B cell (primary cell): ENCODE measurements around the gene ATXN2. TPM values are rescaled to one million over a fixed set of nuclear protein-coding genes. Genes with fewer than 3 reads are reported as not detected.

Source experiments
- ATAC-seq: fragments of 200-7000 bp; cut with Tn5 transposase; one replicate; pipeline ENCODE4 v1.10.0; 2021; ENCODE audit warnings: low read depth, mild to moderate bottlenecking, moderate number of reproducible peaks, moderate library complexity
- CTCF ChIA-PET: fragments of 350-600 bp; sonication (Branson Sonifier 250); formaldehyde crosslinking; loops from one replicate; lab custom pipeline; 2021; ENCODE audit warnings: antibody characterized with exemption, inconsistent platforms; lab: Charles Lee
- POLR2A ChIA-PET: fragments of 350-600 bp; sonication (Branson Sonifier 250); formaldehyde crosslinking; loops from one replicate; lab custom pipeline; 2021; ENCODE audit warnings: antibody characterized with exemption; lab: Charles Lee
- DNase-seq: peaks from one replicate; pipeline ENCODE4 v3.0.0; 2013
- H2AFZ ChIP-seq: 2 replicates; pipeline ENCODE4 v1.6.1; 2012; ENCODE audit warnings: mild to moderate bottlenecking, low read depth, low read length; ENCODE audit not compliant: insufficient read depth, poor library complexity, severe bottlenecking
- H3K27ac ChIP-seq, 2 donors: 1 replicate in 1 of 2; 2 replicates in 1 of 2; pipeline ENCODE4 v1.5.1; 2012 to 2013; ENCODE audit warnings: low read length in 2 of 2, mild to moderate bottlenecking in 2 of 2, moderate library complexity in 1 of 2
- H3K27me3 ChIP-seq, 4 experiments: fragments of 200-600 bp in 1 of 4; sonication (generic) in 1 of 4; replicated peaks in 1 of 4; 1 replicate in 2 of 4; 2 replicates in 2 of 4; pipeline versions ENCODE4 v1.6.1 to v1.7.0; 2013 to 2016; ENCODE audit warnings: low read length in 3 of 4, mild to moderate bottlenecking in 2 of 4, mixed read lengths in 1 of 4, moderate library complexity in 1 of 4; ENCODE audit not compliant: insufficient read depth in 4 of 4, control insufficient read depth in 3 of 4; ENCODE audit errors: control extremely low read depth in 1 of 4
- H3K36me3 ChIP-seq, 2 experiments: replicated peaks in 1 of 2; 1 replicate in 1 of 2; 2 replicates in 1 of 2; pipeline versions ENCODE4 v1.6.1 to v1.7.1; 2013; ENCODE audit warnings: low read length in 1 of 2; ENCODE audit not compliant: insufficient read depth in 2 of 2, control insufficient read depth in 1 of 2; ENCODE audit errors: control extremely low read depth in 1 of 2, extremely low read depth in 1 of 2
- H3K4me1 ChIP-seq, 2 donors: fragments of 200-600 bp in 1 of 2; sonication (generic) in 1 of 2; 1 replicate in 1 of 2; 2 replicates in 1 of 2; pipeline versions ENCODE4 v1.5.1 to v1.6.1; 2013 to 2017; ENCODE audit warnings: low read length in 2 of 2; ENCODE audit not compliant: control insufficient read depth in 2 of 2, insufficient read depth in 2 of 2
- H3K4me2 ChIP-seq: replicated peaks from 2 replicates; pipeline ENCODE3; 2012; ENCODE audit warnings: mild to moderate bottlenecking, low read depth, low read length; ENCODE audit not compliant: poor library complexity, severe bottlenecking
- H3K4me3 ChIP-seq, 5 experiments: fragments of 200-600 bp in 1 of 5; sonication (generic) in 1 of 5; 1 replicate in 3 of 5; 2 replicates in 2 of 5; pipeline versions ENCODE4 v1.5.1 to v1.7.0; 2011 to 2016; ENCODE audit warnings: low read length in 4 of 5, mild to moderate bottlenecking in 4 of 5, low read depth in 2 of 5, control low read depth in 1 of 5, moderate library complexity in 1 of 5; ENCODE audit not compliant: insufficient read depth in 1 of 5; ENCODE audit errors: control extremely low read depth in 1 of 5, extremely low read depth in 1 of 5
- H3K79me2 ChIP-seq: fragments of 200-600 bp; sonication (generic); one replicate; pipeline ENCODE4 v1.6.0; 2016; ENCODE audit warnings: low read length; ENCODE audit not compliant: control insufficient read depth, insufficient read depth
- H3K9ac ChIP-seq: fragments of 200-600 bp; sonication (generic); 2 replicates; pipeline ENCODE4 v1.6.1; 2017; ENCODE audit warnings: mild to moderate bottlenecking, low read length, moderate library complexity
- H3K9me3 ChIP-seq, 3 donors: one replicate each; pipeline versions ENCODE4 v1.6.1 to v1.7.1; 2013; ENCODE audit warnings: low read length in 2 of 3; ENCODE audit not compliant: control insufficient read depth in 2 of 3, insufficient read depth in 1 of 3; ENCODE audit errors: control extremely low read depth in 1 of 3
- H4K20me1 ChIP-seq: 2 replicates; pipeline ENCODE4 v1.6.0; 2012; ENCODE audit warnings: mild to moderate bottlenecking, low read length; ENCODE audit not compliant: insufficient read depth, control insufficient read depth, poor library complexity, severe bottlenecking
- H3K27ac Mint-ChIP-seq: one replicate; pipeline ENCODE4 v1.8.0; 2021; ENCODE audit warnings: mixed read lengths
- H3K27me3 Mint-ChIP-seq: one replicate; pipeline ENCODE4 v1.8.0; 2021; ENCODE audit warnings: mixed read lengths
- H3K4me1 Mint-ChIP-seq: one replicate; pipeline ENCODE4 v1.8.0; 2021; ENCODE audit warnings: mixed read lengths
- H3K4me3 Mint-ChIP-seq: one replicate; pipeline ENCODE4 v1.8.0; 2021; ENCODE audit warnings: mixed read lengths
- H3K9me3 Mint-ChIP-seq: one replicate; pipeline ENCODE4 v1.8.0; 2022; ENCODE audit warnings: mixed read lengths; ENCODE audit not compliant: insufficient read depth
- EZH2 ChIP-seq: IDR thresholded peaks from 2 replicates; pipeline ENCODE4 v1.6.1; 2012; ENCODE audit warnings: borderline replicate concordance, low read depth, mild to moderate bottlenecking, moderate library complexity, low read length; ENCODE audit not compliant: insufficient read depth, poor library complexity, severe bottlenecking
- WGBS: methylation state at CpG from one replicate; pipeline ENCODE4 v1.1.5; 2013; ENCODE audit warnings: missing lambda C conversion rate; ENCODE audit not compliant: insufficient coverage; 5-methylcytosine and 5-hydroxymethylcytosine counted together
- intact Hi-C: fragments of 100-400 bp; cut with micrococcal nuclease; formaldehyde crosslinking; loops from one replicate; pipeline ENCODE4 v1.10.0; 2022
- polyA plus RNA-seq: library from polyadenylated mRNA; depleted of rRNA; stranded (reverse); fragments of >200 nt; gene quantifications from 2 replicates; pipeline ENCODE4 v1.2.3, GENCODE V29; 2012
- total RNA-seq, 2 donors: library from RNA; stranded (reverse); fragments of 120-200 nt in 1 of 2; gene quantifications; 1 replicate in 1 of 2; 2 replicates in 1 of 2; pipeline versions ENCODE4 v1.2.3 to v1.2.4, GENCODE V29; 2013 to 2022
- TF ChIP-seq, protein P1 (sequence below): fragments of 200-600 bp; IDR thresholded peaks from one replicate; pipeline ENCODE4 v1.8.0; 2022; ENCODE audit warnings: antibody characterized with exemption, mild to moderate bottlenecking

Gene ATXN2
- total and polyA plus RNA-seq, 2 donors (not counting 1 experiment from before 2014, with no cell fraction given) = 28.2 to 83.8 TPM

DNA sequence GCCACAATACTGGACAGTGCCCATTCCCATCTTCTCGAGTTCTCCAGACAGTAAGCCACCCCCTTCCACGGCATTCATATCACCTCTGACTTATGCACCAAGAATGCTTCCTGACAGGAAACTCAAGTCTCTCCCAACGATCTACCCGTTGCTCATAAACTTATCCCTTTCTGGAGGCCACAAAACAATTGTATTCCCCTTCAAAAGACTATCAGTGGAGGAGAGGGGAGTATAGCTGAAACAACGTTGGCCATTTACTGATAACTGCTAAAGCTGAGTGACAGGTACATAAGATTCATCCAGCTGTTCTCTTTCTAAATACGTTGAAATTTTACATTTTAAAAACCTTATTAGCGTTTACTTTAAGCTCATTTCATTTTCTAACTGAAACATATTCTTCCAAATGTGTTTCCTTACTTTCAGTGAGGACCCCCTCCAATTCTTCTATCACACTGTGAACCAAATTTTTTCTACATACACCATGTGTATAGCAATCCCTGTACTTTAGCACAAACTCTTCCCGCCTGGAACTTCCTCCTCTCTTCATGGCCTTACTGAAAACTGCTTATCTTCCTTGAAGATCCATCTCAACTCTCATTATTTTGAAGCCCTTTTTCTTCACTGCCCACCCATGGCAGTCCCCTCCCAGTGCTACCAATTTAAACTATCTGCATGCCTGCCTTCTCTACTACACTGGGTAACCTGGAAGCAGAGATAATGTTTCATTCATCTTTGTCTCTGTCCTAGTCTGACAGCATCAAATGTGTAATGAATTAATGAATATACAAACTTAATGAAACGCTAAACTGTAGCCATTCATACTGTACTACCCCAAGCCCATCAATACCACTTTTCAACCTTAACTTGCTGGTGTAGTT lies 28.8 kb downstream of the ATXN2 start:
- Histone ChIP-seq H3K79me2 (peaks cover 69% of the 10 kb centered on the region), H3K9ac (no peak overlapping the region), H3K4me2 (no peak overlapping the region), H3K27me3 (no peaks in the 10 kb centered on the region), H3K4me1 (no peaks in the 10 kb centered on the region), H4K20me1 (peaks cover 8% of the 10 kb centered on the region), H2AFZ (no peak overlapping the region), H3K4me3 (no peak overlapping the region), H3K27ac (no peak overlapping the region), H3K9me3 (no peaks in the 10 kb centered on the region), H3K36me3 (no peaks in the 10 kb centered on the region)
- ChIA-PET CTCF (interaction anchor here (0.9 kb wide), 1 partner anchor 173 kb away, joined by 3 read pairs; no protein-coding TSS in a partner anchor), POLR2A (no interaction called here)
- intact Hi-C loops = no loop called here
- Mint-ChIP-seq H3K9me3 (no peaks in the 10 kb centered on the region), H3K27ac (no peak overlapping the region), H3K4me1 (peaks cover 26% of the 10 kb centered on the region), H3K4me3 (no peak overlapping the region), H3K27me3 (no peaks in the 10 kb centered on the region)
- TF ChIP-seq, protein P1, sequence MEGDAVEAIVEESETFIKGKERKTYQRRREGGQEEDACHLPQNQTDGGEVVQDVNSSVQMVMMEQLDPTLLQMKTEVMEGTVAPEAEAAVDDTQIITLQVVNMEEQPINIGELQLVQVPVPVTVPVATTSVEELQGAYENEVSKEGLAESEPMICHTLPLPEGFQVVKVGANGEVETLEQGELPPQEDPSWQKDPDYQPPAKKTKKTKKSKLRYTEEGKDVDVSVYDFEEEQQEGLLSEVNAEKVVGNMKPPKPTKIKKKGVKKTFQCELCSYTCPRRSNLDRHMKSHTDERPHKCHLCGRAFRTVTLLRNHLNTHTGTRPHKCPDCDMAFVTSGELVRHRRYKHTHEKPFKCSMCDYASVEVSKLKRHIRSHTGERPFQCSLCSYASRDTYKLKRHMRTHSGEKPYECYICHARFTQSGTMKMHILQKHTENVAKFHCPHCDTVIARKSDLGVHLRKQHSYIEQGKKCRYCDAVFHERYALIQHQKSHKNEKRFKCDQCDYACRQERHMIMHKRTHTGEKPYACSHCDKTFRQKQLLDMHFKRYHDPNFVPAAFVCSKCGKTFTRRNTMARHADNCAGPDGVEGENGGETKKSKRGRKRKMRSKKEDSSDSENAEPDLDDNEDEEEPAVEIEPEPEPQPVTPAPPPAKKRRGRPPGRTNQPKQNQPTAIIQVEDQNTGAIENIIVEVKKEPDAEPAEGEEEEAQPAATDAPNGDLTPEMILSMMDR = no peak
- no peak for TF ChIP-seq EZH2
- 89% methylated on average over 5 of the region's 9 CpGs for WGBS
- DNase-seq = no peak
- ATAC-seq = no peak
